HepG2 (cell line): Measurements from ENCODE around the gene SMPD3. TPM values are rescaled to one million over a fixed set of nuclear protein-coding genes. Genes with fewer than 3 reads are reported as not detected.

Experiments used
- ATF4 ChIP-seq, 2 experiments: fragments of 450-650 bp in 1 of 2; sonication (generic) in 1 of 2; formaldehyde crosslinking; IDR thresholded peaks; 2 replicates each; pipeline versions ENCODE4 v1.5.0 to v1.8.0; 2020 to 2022; ENCODE audit warnings: mild to moderate bottlenecking in 1 of 2, missing genetic modification reagents in 1 of 2
- FOSL2 ChIP-seq: sonication (generic); formaldehyde crosslinking; IDR thresholded peaks from 2 replicates; pipeline ENCODE4 v1.4.0; 2020; ENCODE audit warnings: missing genetic modification reagents
- GABPA ChIP-seq, 2 experiments: IDR thresholded peaks; 2 replicates each; pipeline ENCODE4 v1.6.1; 2011 to 2016; ENCODE audit warnings: low read depth in 2 of 2, low read length in 1 of 2, missing biosample characterization in 1 of 2, missing genetic modification characterization in 1 of 2
- NCOA2 ChIP-seq: sonication (generic); formaldehyde crosslinking; IDR thresholded peaks from 2 replicates; pipeline ENCODE4 v1.8.0; 2022; ENCODE audit warnings: inconsistent platforms
- RXRA ChIP-seq: sonication (generic); formaldehyde crosslinking; IDR thresholded peaks from 2 replicates; pipeline ENCODE4 v1.5.1; 2020; ENCODE audit warnings: missing genetic modification reagents
- SRF ChIP-seq: IDR thresholded peaks from 2 replicates; pipeline ENCODE4 v1.6.1; 2011; ENCODE audit warnings: mild to moderate bottlenecking, low read depth, low read length, moderate library complexity
- ZNF468 ChIP-seq: sonication (generic); formaldehyde crosslinking; IDR thresholded peaks from 2 replicates; pipeline ENCODE4 v1.8.0; 2022; ENCODE audit warnings: mild to moderate bottlenecking, moderate library complexity, missing genetic modification reagents
- ZNF512 ChIP-seq: sonication (generic); formaldehyde crosslinking; IDR thresholded peaks from 2 replicates; pipeline ENCODE4 v1.4.0; 2020; ENCODE audit warnings: mild to moderate bottlenecking, missing genetic modification reagents
- ZNF670 ChIP-seq: sonication (generic); formaldehyde crosslinking; IDR thresholded peaks from 2 replicates; pipeline ENCODE4 v1.8.0; 2022; ENCODE audit warnings: mild to moderate bottlenecking, missing genetic modification reagents, borderline replicate concordance
- ZNF788 ChIP-seq: sonication (generic); formaldehyde crosslinking; IDR thresholded peaks from 2 replicates; pipeline ENCODE4 v1.5.0; 2020; ENCODE audit warnings: mild to moderate bottlenecking, missing genetic modification reagents, borderline replicate concordance
- polyA plus RNA-seq, 8 experiments: library from polyadenylated mRNA; depleted of rRNA in 3 of 8; stranded (reverse) in 7 of 8; unstranded in 1 of 8; fragments of >200 nt; fragmentation: Illumina TruSeq in 4 of 8; extraction: Trizol in 4 of 8; gene quantifications; 2 replicates each; pipeline versions ENCODE4 v1.2.1 to v1.2.3, GENCODE V29; 2011 to 2016; ENCODE audit warnings: low read depth in 4 of 8, missing spikeins in 1 of 8, mixed read lengths in 1 of 8; ENCODE audit not compliant: insufficient read depth in 1 of 8
- total RNA-seq, 5 experiments: library from RNA; depleted of rRNA; stranded (reverse); fragments of >200 nt; fragmentation: Illumina TruSeq; extraction: Trizol; gene quantifications; 2 replicates each; pipeline ENCODE4 v1.2.3, GENCODE V29; 2016; ENCODE audit warnings: low read depth in 1 of 5
- TF ChIP-seq, protein P1 (sequence below): sonication (generic); formaldehyde crosslinking; IDR thresholded peaks from 2 replicates; pipeline ENCODE4 v1.4.0; 2020; ENCODE audit warnings: missing genetic modification reagents, mild to moderate bottlenecking, borderline replicate concordance
- TF ChIP-seq, protein P2 (sequence below): sonication (generic); formaldehyde crosslinking; IDR thresholded peaks from one replicate; pipeline ENCODE4 v1.5.1; 2020; ENCODE audit warnings: mild to moderate bottlenecking, missing genetic modification reagents; ENCODE audit errors: not compliant biosample characterization
- TF ChIP-seq, protein P3 (sequence below): sonication (generic); formaldehyde crosslinking; IDR thresholded peaks from 2 replicates; pipeline ENCODE4 v1.8.1; 2023; ENCODE audit warnings: mild to moderate bottlenecking, missing genetic modification reagents, borderline replicate concordance

Gene SMPD3
- total and polyA plus RNA-seq, 2 of the 13 experiments (the other 11 are each of a cell fraction or from before 2014, with no cell fraction given) = 0.07 to 0.32 TPM

- TF ChIP-seq, protein P1, sequence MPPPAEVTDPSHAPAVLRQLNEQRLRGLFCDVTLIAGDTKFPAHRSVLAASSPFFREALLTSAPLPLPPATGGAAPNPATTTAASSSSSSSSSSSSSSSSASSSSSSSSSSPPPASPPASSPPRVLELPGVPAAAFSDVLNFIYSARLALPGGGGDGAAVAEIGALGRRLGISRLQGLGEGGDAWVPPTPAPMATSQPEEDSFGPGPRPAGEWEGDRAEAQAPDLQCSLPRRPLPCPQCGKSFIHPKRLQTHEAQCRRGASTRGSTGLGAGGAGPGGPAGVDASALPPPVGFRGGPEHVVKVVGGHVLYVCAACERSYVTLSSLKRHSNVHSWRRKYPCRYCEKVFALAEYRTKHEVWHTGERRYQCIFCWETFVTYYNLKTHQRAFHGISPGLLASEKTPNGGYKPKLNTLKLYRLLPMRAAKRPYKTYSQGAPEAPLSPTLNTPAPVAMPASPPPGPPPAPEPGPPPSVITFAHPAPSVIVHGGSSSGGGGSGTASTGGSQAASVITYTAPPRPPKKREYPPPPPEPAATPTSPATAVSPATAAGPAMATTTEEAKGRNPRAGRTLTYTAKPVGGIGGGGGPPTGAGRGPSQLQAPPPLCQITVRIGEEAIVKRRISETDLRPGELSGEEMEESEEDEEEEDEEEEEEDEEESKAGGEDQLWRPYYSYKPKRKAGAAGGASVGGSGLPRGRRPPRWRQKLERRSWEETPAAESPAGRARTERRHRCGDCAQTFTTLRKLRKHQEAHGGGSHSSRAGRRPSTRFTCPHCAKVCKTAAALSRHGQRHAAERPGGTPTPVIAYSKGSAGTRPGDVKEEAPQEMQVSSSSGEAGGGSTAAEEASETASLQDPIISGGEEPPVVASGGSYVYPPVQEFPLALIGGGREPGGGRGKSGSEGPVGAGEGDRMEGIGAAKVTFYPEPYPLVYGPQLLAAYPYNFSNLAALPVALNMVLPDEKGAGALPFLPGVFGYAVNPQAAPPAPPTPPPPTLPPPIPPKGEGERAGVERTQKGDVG (CRISPR knock-in tag) = no peak
- TF ChIP-seq RXRA (peak; percentile 14; the same call in 1 of the 2 replicates), FOSL2 (CRISPR knock-in tag) (peak; percentile 56), ATF4 (CRISPR knock-in tag; IDR thresholded peaks at IDR 0.05) (no peak), ZNF788 (CRISPR knock-in tag) (no peak), ZNF670 (CRISPR knock-in tag) (no peak), ZNF512 (CRISPR knock-in tag) (no peak), GABPA (IDR thresholded peaks at IDR 0.05; ENCODE audit: low read depth, low read length) (no peak), GABPA (CRISPR knock-in tag; IDR thresholded peaks at IDR 0.05; ENCODE audit: low read depth) (no peak), SRF (0 out of 2 replicates have a peak, but pooled peaks have one; percentile 1), ZNF468 (CRISPR knock-in tag) (no peak), NCOA2 (peak; percentile 91)
- TF ChIP-seq, protein P2, sequence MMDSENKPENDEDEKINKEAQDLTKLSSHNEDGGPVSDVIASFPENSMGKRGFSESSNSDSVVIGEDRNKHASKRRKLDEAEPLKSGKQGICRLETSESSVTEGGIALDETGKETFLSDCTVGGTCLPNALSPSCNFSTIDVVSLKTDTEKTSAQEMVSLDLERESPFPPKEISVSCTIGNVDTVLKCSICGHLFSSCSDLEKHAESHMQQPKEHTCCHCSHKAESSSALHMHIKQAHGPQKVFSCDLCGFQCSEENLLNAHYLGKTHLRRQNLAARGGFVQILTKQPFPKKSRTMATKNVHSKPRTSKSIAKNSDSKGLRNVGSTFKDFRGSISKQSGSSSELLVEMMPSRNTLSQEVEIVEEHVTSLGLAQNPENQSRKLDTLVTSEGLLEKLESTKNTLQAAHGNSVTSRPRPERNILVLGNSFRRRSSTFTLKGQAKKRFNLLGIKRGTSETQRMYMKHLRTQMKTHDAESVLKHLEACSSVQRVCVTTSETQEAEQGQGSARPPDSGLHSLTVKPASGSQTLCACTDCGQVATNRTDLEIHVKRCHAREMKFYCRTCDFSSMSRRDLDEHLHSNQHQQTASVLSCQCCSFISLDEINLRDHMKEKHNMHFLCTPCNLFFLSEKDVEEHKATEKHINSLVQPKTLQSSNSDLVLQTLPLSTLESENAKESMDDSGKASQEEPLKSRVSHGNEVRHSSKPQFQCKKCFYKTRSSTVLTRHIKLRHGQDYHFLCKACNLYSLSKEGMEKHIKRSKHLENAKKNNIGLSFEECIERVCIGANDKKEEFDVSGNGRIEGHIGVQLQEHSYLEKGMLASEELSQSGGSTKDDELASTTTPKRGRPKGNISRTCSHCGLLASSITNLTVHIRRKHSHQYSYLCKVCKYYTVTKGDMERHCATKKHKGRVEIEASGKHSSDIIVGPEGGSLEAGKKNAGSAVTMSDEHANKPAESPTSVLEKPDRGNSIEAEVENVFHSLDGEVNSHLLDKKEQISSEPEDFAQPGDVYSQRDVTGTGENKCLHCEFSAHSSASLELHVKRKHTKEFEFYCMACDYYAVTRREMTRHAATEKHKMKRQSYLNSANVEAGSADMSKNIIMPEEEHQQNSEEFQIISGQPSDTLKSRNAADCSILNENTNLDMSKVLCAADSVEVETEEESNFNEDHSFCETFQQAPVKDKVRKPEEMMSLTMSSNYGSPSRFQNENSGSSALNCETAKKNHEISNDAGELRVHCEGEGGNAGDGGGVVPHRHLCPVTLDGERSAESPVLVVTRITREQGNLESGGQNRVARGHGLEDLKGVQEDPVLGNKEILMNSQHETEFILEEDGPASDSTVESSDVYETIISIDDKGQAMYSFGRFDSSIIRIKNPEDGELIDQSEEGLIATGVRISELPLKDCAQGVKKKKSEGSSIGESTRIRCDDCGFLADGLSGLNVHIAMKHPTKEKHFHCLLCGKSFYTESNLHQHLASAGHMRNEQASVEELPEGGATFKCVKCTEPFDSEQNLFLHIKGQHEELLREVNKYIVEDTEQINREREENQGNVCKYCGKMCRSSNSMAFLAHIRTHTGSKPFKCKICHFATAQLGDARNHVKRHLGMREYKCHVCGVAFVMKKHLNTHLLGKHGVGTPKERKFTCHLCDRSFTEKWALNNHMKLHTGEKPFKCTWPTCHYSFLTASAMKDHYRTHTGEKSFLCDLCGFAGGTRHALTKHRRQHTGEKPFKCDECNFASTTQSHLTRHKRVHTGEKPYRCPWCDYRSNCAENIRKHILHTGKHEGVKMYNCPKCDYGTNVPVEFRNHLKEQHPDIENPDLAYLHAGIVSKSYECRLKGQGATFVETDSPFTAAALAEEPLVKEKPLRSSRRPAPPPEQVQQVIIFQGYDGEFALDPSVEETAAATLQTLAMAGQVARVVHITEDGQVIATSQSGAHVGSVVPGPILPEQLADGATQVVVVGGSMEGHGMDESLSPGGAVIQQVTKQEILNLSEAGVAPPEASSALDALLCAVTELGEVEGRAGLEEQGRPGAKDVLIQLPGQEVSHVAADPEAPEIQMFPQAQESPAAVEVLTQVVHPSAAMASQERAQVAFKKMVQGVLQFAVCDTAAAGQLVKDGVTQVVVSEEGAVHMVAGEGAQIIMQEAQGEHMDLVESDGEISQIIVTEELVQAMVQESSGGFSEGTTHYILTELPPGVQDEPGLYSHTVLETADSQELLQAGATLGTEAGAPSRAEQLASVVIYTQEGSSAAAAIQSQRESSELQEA = no peak
- TF ChIP-seq, protein P3, sequence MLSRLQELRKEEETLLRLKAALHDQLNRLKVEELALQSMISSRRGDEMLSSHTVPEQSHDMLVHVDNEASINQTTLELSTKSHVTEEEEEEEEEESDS = no peak
These were observed 120.0 kb downstream of the SMPD3 start (continued) for GRCh38 chr16:68328151-68328859.
